Fibroblast of skin of left quadriceps (primary cell): ENCODE data around the gene CYB5D1.

Source experiments
- DNase-seq, 2 experiments: peaks; one replicate each; pipeline ENCODE4 v3.0.0-alpha.2; 2013; ENCODE audit warnings: low read depth in 2 of 2

The CYB5D1 gene

DNA sequence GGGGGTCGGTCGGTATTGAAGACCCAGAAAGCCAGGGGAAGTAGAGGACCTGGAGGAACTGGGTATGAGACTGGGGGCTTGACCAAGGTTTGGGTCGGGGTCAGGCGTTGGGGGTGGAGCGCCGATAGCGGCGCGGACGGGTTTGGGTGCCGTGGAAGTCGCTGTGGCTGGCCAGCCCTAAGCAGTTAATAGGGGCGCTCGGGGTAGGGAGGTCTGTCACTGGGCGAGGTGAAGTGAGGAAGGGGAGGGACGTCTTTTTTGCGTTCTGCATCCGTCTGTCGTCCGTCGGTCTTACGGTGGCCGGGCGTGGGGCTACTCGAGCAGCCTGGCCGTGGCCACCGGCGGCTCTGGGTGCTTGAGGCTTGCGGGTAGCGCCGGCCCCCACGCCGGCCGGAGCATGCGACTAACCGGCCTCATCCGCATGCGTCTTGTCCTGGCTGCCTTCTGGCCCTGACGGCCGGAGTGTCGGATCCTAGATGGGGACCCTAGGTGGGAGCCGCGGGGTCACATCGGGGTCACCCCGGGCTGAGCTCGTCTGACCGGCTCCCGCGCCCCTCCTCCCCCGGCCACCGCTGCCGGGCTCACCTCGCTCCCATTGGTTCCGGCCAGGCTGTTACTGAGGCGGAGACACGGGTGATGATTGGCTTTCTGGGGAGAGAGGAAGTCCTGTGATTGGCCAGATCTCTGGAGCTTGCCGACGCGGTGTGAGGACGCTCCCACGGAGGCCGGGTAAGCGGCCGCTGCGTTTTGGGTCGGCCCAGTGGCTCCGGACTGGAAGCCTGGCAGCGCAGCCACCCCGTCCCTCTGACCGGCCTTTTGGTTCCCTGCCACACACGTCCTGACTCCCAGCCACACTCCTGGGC is 13.3 kb upstream of the CYB5D1 start:
- peak in 1 of 2 experiments; percentile 79 for DNase-seq

DNA sequence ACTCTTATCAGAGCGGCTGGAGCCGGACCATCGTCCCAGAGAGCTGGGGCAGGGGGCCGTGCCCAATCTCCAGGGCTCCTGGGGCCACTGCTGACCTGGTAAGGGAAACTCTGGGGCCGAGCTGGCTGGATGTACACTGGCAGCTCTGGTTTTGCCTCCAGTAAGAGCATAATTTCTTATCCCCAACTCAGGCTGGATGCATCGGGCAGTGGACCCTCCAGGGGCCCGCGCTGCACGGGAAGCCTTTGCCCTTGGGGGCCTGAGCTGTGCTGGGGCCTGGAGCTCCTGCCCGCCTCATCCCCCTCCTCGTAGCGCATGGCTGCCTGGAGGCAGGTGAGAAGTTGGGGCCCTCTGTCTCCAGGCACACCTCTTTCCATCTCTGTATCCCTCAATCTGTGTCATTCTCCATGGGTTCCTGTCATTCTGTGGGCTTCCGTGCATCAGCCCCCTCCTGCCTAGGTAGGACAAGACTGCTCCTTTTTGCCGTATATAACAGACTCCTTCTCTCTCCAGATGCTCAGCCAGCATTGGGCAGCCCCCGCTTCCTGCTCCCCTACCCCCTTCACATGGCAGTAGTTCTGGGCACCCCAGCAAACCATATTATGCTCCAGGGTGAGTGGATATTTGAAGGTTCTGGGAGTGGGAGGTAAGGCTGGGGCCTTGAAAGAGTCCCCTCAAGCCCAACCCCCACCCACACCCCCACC is 12.3 kb upstream of the CYB5D1 start:
- no peak for DNase-seq

DNA sequence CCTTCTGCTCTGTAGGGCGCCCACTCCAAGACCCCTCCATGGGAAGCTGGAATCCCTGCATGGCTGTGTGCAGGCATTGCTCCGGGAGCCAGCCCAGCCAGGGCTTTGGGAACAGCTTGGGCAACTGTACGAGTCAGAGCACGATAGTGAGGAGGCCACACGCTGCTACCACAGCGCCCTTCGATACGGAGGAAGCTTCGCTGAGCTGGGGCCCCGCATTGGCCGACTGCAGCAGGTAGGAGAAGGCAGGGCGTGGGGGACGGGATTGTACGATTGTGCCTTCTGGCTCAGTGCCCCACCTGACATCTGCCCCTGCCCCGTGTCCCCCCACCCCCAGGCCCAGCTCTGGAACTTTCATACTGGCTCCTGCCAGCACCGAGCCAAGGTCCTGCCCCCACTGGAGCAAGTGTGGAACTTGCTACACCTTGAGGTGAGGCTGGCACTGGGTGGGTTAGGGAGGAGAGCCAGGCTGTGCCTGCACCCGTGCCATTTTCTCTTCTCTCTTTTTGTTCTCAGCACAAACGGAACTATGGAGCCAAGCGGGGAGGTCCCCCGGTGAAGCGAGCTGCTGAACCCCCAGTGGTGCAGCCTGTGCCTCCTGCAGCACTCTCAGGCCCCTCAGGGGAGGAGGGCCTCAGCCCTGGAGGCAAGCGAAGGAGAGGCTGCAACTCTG is 11.6 kb upstream of the CYB5D1 start:
- DNase-seq = no peak

DNA sequence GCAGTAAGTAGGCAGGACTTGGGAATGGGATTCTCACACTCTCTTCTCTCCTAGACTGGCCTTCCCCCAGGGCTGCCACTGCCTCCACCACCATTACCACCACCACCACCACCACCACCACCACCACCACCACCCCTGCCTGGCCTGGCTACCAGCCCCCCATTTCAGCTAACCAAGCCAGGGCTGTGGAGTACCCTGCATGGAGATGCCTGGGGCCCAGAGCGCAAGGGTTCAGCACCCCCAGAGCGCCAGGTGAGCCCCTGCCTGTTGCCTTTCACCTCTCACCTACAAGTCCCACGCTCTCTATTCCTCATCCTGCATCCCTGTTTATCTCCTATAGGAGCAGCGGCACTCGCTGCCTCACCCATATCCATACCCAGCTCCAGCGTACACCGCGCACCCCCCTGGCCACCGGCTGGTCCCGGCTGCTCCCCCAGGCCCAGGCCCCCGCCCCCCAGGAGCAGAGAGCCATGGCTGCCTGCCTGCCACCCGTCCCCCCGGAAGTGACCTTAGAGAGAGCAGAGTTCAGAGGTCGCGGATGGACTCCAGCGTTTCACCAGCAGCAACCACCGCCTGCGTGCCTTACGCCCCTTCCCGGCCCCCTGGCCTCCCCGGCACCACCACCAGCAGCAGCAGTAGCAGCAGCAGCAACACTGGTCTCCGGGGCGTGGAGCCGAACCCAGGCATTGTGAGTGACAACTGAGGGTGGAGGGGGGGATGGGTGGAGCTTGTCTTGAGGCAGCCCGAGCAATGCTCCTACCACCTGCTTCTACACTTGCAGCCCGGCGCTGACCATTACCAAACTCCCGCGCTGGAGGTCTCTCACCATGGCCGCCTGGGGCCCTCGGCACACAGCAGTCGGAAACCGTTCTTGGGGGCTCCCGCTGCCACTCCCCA is 10.8 kb upstream of the CYB5D1 start:
- DNase-seq = no peak

DNA sequence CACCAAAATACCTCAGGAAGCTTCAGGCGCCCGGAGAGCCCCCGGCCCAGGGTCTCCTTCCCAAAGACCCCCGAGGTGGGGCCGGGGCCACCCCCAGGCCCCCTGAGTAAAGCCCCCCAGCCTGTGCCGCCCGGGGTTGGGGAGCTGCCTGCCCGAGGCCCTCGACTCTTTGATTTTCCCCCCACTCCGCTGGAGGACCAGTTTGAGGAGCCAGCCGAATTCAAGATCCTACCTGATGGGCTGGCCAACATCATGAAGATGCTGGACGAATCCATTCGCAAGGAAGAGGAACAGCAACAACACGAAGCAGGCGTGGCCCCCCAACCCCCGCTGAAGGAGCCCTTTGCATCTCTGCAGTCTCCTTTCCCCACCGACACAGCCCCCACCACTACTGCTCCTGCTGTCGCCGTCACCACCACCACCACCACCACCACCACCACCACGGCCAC is 9.6 kb upstream of the CYB5D1 start:
- DNase-seq = no peak

DNA sequence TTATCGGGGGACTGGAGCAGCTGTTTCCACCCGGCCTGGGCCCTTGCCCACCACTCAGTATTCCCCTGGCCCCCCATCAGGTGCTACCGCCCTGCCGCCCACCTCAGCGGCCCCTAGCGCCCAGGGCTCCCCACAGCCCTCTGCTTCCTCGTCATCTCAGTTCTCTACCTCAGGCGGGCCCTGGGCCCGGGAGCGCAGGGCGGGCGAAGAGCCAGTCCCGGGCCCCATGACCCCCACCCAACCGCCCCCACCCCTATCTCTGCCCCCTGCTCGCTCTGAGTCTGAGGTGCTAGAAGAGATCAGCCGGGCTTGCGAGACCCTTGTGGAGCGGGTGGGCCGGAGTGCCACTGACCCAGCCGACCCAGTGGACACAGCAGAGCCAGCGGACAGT is 9.1 kb upstream of the CYB5D1 start:
- no peak for DNase-seq

DNA sequence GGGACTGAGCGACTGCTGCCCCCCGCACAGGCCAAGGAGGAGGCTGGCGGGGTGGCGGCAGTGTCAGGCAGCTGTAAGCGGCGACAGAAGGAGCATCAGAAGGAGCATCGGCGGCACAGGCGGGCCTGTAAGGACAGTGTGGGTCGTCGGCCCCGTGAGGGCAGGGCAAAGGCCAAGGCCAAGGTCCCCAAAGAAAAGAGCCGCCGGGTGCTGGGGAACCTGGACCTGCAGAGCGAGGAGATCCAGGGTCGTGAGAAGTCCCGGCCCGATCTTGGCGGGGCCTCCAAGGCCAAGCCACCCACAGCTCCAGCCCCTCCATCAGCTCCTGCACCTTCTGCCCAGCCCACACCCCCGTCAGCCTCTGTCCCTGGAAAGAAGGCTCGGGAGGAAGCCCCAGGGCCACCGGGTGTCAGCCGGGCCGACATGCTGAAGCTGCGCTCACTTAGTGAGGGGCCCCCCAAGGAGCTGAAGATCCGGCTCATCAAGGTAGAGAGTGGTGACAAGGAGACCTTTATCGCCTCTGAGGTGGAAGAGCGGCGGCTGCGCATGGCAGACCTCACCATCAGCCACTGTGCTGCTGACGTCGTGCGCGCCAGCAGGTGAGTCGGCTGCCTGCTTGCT is 8.6 kb upstream of the CYB5D1 start:
- no peak for DNase-seq

DNA sequence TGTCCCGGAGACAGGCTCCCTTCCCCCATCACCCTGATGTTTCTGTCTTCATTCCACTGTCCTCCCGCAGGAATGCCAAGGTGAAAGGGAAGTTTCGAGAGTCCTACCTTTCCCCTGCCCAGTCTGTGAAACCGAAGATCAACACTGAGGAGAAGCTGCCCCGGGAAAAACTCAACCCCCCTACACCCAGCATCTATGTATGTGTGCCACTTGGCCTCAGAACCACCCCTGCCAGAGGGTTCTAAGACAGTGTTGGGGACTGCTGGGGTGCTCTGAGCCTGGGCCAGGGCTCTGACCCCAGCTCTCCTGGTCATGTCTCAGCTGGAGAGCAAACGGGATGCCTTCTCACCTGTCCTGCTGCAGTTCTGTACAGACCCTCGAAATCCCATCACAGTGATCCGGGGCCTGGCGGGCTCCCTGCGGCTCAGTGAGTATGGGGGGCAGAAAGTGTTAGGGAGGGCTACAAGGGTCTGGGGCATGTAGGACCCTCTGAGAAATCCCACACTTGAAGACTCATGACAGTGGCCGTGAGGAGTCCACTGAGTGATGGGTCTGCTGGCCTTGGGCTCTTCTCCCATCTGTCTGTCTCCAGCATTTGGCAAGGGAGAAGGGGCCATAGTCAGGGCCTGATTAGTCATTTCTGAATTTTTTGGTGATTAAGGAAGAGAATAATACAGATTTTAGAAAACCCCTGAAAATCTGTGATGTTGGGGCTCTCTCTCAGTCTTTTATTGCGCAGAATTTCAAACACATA is 7.9 kb upstream of the CYB5D1 start:
- DNase-seq = no peak

DNA sequence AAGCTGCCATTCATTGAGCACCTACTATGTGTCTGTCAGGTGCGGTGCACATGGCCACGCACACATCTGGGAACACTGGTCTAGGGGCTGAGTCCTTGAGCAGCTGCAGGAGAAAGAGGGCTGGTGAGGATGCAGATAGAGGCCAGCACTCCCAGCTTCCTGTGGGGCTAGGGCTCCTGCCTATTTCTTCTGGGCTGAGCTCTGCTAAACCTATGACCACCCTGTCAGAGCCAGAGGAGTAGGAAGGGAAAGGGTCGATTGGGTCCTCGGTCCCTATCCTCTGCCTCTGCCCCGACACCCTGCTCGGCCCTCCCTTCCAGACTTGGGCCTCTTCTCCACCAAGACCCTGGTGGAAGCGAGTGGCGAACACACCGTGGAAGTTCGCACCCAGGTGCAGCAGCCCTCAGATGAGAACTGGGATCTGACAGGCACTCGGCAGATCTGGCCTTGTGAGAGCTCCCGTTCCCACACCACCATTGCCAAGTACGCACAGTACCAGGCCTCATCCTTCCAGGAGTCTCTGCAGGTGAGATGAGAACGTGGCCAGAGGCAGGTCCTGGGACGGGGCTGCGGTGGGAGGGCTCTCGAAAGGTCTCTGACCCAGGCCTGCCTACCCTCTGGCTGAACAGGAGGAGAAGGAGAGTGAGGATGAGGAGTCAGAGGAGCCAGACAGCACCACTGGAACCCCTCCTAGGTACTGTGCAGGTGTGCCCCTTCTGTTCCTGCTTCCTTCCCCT is 6.9 kb upstream of the CYB5D1 start:
- DNase-seq = no peak

DNA sequence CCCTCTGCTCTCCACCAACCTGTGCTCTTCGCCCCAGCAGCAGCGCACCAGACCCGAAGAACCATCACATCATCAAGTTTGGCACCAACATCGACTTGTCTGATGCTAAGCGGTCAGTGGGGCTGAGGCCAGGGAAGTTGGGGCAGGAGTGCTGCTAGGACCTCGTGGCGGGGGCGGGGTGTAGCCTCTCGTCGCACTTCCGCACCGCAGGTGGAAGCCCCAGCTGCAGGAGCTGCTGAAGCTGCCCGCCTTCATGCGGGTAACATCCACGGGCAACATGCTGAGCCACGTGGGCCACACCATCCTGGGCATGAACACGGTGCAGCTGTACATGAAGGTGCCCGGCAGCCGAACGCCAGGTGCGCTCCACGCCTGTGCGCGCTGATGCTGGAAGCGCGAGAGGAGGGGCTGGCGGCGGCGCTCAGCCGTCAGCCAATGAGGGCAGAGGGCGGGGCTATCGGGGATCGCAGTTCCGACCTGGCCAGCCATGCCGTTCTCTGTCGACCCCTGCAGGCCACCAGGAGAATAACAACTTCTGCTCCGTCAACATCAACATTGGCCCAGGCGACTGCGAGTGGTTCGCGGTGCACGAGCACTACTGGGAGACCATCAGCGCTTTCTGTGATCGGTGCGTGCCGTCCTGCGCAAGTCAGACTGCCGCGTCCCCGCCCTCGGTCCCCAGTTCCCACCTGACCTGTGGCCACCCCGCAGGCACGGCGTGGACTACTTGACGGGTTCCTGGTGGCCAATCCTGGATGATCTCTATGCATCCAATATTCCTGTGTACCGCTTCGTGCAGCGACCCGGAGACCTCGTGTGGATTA is 6.2 kb upstream of the CYB5D1 start:
- DNase-seq = peak; percentile 56

DNA sequence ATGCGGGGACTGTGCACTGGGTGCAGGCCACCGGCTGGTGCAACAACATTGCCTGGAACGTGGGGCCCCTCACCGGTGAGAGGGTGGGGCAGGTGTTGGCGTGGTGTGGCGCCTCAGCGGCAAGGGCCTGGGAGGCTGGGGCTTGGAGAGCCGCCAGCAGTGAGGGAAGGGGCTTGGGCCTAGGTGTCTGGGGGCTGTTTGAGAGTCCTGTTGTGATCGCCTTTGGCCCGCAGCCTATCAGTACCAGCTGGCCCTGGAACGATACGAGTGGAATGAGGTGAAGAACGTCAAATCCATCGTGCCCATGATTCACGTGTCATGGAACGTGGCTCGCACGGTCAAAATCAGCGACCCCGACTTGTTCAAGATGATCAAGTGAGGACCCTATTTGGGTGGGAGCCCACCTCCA is 5.5 kb upstream of the CYB5D1 start:
- DNase-seq = no peak

DNA sequence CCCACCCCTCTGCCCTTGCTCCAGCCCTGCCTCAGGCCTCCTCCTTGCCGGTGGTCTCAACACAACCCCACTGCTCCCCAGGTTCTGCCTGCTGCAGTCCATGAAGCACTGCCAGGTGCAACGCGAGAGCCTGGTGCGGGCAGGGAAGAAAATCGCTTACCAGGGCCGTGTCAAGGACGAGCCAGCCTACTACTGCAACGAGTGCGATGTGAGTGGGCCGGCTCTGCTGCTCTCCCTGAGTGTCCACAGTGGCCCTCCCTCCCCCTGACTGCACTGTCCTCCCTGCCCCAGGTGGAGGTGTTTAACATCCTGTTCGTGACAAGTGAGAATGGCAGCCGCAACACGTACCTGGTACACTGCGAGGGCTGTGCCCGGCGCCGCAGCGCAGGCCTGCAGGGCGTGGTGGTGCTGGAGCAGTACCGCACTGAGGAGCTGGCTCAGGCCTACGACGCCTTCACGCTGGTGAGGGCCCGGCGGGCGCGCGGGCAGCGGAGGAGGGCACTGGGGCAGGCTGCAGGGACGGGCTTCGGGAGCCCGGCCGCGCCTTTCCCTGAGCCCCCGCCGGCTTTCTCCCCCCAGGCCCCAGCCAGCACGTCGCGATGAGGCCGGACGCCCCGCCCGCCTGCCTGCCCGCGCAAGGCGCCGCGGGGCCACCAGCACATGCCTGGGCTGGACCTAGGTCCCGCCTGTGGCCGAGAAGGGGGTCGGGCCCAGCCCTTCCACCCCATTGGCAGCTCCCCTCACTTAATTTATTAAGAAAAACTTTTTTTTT is 4.7 kb upstream of the CYB5D1 start:
- DNase-seq = no peak

DNA sequence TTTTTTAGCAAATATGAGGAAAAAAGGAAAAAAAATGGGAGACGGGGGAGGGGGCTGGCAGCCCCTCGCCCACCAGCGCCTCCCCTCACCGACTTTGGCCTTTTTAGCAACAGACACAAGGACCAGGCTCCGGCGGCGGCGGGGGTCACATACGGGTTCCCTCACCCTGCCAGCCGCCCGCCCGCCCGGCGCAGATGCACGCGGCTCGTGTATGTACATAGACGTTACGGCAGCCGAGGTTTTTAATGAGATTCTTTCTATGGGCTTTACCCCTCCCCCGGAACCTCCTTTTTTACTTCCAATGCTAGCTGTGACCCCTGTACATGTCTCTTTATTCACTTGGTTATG is 4.1 kb upstream of the CYB5D1 start:
- no peak for DNase-seq

DNA sequence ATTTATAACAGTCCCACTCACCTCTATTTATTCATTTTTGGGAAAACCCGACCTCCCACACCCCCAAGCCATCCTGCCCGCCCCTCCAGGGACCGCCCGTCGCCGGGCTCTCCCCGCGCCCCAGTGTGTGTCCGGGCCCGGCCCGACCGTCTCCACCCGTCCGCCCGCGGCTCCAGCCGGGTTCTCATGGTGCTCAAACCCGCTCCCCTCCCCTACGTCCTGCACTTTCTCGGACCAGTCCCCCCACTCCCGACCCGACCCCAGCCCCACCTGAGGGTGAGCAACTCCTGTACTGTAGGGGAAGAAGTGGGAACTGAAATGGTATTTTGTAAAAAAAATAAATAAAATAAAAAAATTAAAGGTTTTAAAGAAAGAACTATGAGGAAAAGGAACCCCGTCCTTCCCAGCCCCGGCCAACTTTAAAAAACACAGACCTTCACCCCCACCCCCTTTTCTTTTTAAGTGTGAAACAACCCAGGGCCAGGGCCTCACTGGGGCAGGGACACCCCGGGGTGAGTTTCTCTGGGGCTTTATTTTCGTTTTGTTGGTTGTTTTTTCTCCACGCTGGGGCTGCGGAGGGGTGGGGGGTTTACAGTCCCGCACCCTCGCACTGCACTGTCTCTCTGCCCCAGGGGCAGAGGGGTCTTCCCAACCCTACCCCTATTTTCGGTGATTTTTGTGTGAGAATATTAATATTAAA is 3.6 kb upstream of the CYB5D1 start:
- no peak for DNase-seq

DNA sequence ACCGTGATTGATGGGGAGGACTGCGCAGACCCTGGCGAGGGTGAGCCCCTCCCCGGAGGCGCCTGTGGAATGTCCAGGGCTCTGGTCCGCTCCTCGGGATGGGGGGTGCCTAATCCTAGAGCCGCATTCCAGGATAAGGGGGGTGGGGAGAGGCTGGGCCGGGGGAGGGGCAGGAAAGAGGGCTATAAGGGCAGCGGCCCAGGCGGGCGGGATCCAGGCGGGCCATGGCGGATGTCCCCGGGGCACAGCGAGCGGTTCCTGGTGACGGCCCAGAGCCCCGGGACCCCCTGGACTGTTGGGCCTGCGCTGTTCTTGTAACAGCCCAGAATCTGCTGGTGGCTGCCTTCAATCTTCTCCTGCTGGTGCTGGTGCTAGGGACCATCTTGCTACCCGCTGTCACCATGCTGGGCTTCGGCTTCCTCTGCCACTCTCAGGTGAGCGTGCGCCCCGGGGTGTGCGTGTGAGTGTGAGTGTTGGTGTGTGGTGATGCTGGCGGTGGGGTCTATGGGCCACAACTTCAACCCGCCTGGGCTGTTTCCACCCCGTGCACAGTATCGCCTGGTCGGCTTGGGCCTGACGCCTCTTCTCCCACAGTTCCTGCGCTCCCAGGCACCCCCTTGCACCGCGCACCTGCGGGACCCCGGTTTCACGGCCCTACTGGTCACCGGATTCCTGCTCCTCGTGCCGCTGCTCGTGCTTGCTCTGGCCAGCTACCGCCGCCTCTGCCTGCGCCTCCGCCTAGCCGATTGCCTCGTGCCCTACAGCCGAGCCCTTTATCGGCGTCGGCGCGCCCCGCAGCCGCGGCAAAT is 2.7 kb upstream of the CYB5D1 start, which contains the start of gene TMEM88:
Gene TMEM88, plus strand, starts transcription at position 216 of the 809 bp plus-strand sequence. Its CDS starts 9 bp downstream, at position 225.
- no peak for DNase-seq

DNA sequence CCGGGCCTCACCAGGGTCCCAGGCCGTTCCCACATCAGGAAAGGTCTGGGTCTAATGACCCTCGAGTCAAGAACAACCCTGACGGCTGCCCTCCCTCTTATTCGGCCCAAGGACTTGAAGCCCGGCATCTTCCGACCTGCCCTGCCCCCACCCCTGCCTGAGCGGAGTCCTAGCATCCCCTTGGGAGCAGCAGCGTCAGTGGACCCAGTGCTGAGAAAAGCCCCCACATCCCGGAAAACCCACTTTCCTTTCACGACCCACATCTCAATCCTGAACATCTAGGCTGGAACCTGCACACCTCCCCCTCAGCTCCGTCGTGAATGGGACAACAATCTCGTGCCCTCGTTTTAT is 2.2 kb upstream of the CYB5D1 start:
- DNase-seq = no peak
